ENCODE measurements around the gene PIP5K1A.

PIP5K1A gene

GRCh38 chr1:151187205-151187604 lies 11.1 kb upstream of the PIP5K1A start:
- TF ChIP-seq TEAD4 (IDR thresholded peaks at IDR 0.05), result no peak
- no peak for TF ChIP-seq EGR1 (IDR thresholded peaks at IDR 0.05)
- no peak for TF ChIP-seq CREB1 (IDR thresholded peaks at IDR 0.05; ENCODE audit: low read depth)
- no peak for TF ChIP-seq ZBTB7A (IDR thresholded peaks at IDR 0.05; ENCODE audit: low read depth)
- no peak for TF ChIP-seq TCF12 (IDR thresholded peaks at IDR 0.05; ENCODE audit: low read depth)
- TF ChIP-seq CEBPB (IDR thresholded peaks at IDR 0.05), result no peak
- TF ChIP-seq RAD21 (IDR thresholded peaks at IDR 0.05; ENCODE audit: low read depth), result no peak
- TF ChIP-seq NFIC (IDR thresholded peaks at IDR 0.05), result no peak

DNA sequence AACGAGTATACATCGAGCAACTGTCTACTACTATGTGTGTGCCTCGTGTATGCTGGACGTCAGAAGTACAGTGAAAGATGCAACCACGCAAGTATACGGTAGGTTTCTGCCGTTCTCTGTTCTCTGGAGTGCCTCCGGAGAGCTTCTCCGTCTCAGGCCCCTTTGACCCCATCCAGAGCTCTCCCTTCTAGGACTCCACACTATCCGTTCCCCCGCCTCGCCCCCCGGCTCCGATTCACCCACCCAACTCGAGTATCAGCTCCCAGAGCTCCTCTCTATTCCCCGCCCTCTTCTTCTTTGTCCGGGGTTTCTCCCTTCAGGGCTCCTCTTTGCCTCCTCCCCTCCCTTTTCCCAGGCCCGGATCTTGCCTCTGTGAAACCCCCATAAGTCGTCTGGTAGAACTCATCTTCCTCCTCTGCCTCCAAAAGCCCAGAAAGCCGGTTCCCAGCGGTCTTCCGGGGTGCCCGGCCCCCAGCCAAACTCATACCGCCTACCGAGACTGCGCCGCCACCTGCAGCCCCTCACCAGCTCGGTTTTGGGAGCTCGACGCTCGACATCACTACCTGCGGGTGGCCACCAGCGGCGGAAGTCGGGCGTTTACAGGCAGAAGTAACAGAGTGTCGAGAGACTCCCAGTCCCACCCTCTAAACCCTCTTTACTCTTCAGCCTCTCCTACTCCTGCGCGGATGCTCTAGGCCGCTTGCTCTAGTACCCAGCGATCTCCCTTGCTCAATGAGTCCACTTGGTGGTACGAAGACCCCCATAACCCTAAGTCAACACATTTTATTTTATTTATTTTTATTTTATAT lies 8.5 kb upstream of the PIP5K1A start, which contains the start of gene VPS72:
Gene VPS72, minus strand, starts transcription at position 561 of the 809 bp plus-strand sequence. Its CDS starts 76 bp downstream, at position 485.
- peak; percentile 70 for TF ChIP-seq MAX (IDR thresholded peaks at IDR 0.05)
- TF ChIP-seq FOXM1 (IDR thresholded peaks at IDR 0.05; ENCODE audit: borderline replicate concordance, low read depth), result no peak
- TF ChIP-seq YY1 (IDR thresholded peaks at IDR 0.05; ENCODE audit: low read depth), result peak; percentile 86
- peak; percentile 34; the same call in 1 of the 2 replicates for TF ChIP-seq EP300 (IDR thresholded peaks at IDR 0.05; ENCODE audit: borderline replicate concordance)
- TF ChIP-seq TCF12 (IDR thresholded peaks at IDR 0.05; ENCODE audit: low read depth), result peak; percentile 77
- TF ChIP-seq RAD21 (IDR thresholded peaks at IDR 0.05; ENCODE audit: low read depth), result no peak; the same call in 1 of the 2 replicates
- peak; percentile 84 for TF ChIP-seq ZBTB7A (IDR thresholded peaks at IDR 0.05; ENCODE audit: low read depth)
- TF ChIP-seq, protein P1, sequence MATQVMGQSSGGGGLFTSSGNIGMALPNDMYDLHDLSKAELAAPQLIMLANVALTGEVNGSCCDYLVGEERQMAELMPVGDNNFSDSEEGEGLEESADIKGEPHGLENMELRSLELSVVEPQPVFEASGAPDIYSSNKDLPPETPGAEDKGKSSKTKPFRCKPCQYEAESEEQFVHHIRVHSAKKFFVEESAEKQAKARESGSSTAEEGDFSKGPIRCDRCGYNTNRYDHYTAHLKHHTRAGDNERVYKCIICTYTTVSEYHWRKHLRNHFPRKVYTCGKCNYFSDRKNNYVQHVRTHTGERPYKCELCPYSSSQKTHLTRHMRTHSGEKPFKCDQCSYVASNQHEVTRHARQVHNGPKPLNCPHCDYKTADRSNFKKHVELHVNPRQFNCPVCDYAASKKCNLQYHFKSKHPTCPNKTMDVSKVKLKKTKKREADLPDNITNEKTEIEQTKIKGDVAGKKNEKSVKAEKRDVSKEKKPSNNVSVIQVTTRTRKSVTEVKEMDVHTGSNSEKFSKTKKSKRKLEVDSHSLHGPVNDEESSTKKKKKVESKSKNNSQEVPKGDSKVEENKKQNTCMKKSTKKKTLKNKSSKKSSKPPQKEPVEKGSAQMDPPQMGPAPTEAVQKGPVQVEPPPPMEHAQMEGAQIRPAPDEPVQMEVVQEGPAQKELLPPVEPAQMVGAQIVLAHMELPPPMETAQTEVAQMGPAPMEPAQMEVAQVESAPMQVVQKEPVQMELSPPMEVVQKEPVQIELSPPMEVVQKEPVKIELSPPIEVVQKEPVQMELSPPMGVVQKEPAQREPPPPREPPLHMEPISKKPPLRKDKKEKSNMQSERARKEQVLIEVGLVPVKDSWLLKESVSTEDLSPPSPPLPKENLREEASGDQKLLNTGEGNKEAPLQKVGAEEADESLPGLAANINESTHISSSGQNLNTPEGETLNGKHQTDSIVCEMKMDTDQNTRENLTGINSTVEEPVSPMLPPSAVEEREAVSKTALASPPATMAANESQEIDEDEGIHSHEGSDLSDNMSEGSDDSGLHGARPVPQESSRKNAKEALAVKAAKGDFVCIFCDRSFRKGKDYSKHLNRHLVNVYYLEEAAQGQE (IDR thresholded peaks at IDR 0.05; ENCODE audit: low read depth), result no peak
- TF ChIP-seq, protein P2, sequence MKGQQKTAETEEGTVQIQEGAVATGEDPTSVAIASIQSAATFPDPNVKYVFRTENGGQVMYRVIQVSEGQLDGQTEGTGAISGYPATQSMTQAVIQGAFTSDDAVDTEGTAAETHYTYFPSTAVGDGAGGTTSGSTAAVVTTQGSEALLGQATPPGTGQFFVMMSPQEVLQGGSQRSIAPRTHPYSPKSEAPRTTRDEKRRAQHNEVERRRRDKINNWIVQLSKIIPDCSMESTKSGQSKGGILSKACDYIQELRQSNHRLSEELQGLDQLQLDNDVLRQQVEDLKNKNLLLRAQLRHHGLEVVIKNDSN (IDR thresholded peaks at IDR 0.05), result 0 out of 2 replicates have a peak, but pooled peaks have one; percentile 31
- no peak for TF ChIP-seq EGR1 (IDR thresholded peaks at IDR 0.05)
- no peak for TF ChIP-seq CREB1 (IDR thresholded peaks at IDR 0.05; ENCODE audit: low read depth)
- peak; percentile 52 for TF ChIP-seq NFIC (IDR thresholded peaks at IDR 0.05)
- no peak for TF ChIP-seq CEBPB (IDR thresholded peaks at IDR 0.05)
- TF ChIP-seq TAF1 (IDR thresholded peaks at IDR 0.05; ENCODE audit: low read depth), result peak; percentile 91; the same call in 1 of the 2 replicates
- TF ChIP-seq TEAD4 (IDR thresholded peaks at IDR 0.05), result peak; percentile 35; the same call in 1 of the 2 replicates

DNA sequence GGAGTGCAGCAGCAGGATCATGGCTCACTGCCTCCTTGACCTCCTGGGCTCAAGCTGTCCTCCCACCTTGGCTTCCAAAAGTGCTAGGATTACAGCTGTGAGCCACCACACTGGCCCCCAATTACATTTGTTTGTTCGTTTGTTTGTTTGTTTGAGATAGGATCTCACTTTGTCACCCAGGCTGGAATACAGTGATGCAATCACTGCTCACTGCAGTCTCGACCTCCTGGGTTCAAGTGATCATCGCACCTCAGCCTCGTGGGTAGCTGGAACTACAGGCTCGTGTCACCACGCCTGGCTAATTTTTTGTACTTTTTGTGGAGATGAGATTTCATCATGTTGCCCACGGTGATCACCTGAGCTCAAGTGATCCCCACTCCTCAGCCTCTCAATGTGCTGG lies 6.3 kb upstream of the PIP5K1A start:
- TF ChIP-seq CEBPB (IDR thresholded peaks at IDR 0.05) (no peak), TEAD4 (IDR thresholded peaks at IDR 0.05) (no peak), RAD21 (IDR thresholded peaks at IDR 0.05; ENCODE audit: low read depth) (no peak), TCF12 (IDR thresholded peaks at IDR 0.05; ENCODE audit: low read depth) (no peak), FOXM1 (IDR thresholded peaks at IDR 0.05; ENCODE audit: borderline replicate concordance, low read depth) (no peak)

DNA sequence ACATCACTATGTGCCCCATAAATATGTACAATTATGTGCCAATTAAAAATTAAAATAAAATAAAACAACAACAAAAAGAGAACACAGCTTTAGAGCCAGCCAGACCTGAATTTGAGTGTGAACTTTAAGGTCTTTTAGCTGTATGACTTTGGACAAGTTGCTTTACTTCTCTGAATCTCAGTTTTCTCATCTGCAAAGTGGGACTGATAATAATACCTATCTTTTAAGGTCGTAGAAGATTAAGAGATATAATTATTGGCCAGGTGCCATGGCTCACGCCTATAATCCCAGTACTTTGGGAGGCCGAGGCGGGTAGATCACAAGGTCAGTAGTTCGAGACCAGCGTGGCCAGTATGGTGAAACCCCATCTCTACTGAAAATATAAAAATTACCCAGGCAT lies 5.0 kb upstream of the PIP5K1A start:
- TF ChIP-seq TAF1 (IDR thresholded peaks at IDR 0.05; ENCODE audit: low read depth) (no peak), NFIC (IDR thresholded peaks at IDR 0.05) (no peak), CREB1 (IDR thresholded peaks at IDR 0.05; ENCODE audit: low read depth) (no peak), MAX (IDR thresholded peaks at IDR 0.05) (no peak), FOXM1 (IDR thresholded peaks at IDR 0.05; ENCODE audit: borderline replicate concordance, low read depth) (no peak), CEBPB (IDR thresholded peaks at IDR 0.05) (no peak), TCF12 (IDR thresholded peaks at IDR 0.05; ENCODE audit: low read depth) (no peak)
- TF ChIP-seq, protein P2 (IDR thresholded peaks at IDR 0.05), result no peak

GRCh38 chr1:151193856-151194255 lies 4.5 kb upstream of the PIP5K1A start:
- no peak for TF ChIP-seq CREB1 (IDR thresholded peaks at IDR 0.05; ENCODE audit: low read depth)
- no peak for TF ChIP-seq RAD21 (IDR thresholded peaks at IDR 0.05; ENCODE audit: low read depth)
- TF ChIP-seq CEBPB (IDR thresholded peaks at IDR 0.05), result no peak
- no peak for TF ChIP-seq ZBTB7A (IDR thresholded peaks at IDR 0.05; ENCODE audit: low read depth)
- no peak for TF ChIP-seq TEAD4 (IDR thresholded peaks at IDR 0.05)
- TF ChIP-seq, protein P1 (IDR thresholded peaks at IDR 0.05; ENCODE audit: low read depth), result no peak
- TF ChIP-seq, protein P2 (IDR thresholded peaks at IDR 0.05), result no peak
- TF ChIP-seq YY1 (IDR thresholded peaks at IDR 0.05; ENCODE audit: low read depth), result no peak
- TF ChIP-seq MAX (IDR thresholded peaks at IDR 0.05), result no peak
- no peak for TF ChIP-seq TCF12 (IDR thresholded peaks at IDR 0.05; ENCODE audit: low read depth)
- no peak for TF ChIP-seq NFIC (IDR thresholded peaks at IDR 0.05)
- TF ChIP-seq EGR1 (IDR thresholded peaks at IDR 0.05), result no peak
- no peak for TF ChIP-seq TAF1 (IDR thresholded peaks at IDR 0.05; ENCODE audit: low read depth)
